BJ (cell line): ENCODE results near the gene ZNF611. TPM values are rescaled to one million over a fixed set of nuclear protein-coding genes. Genes with fewer than 3 reads are reported as not detected.
"Not testable (repeated sequence)": the region's sequence is repeated elsewhere in the genome, so short reads cannot be mapped to it uniquely, and the experiment has no call there.

Source experiments
- CTCF ChIA-PET: fragments of 350-600 bp; formaldehyde crosslinking; extraction: SDS; loops from one replicate; lab custom pipeline; 2021; ENCODE audit warnings: antibody characterized with exemption, inconsistent platforms; lab: Yijun Ruan, JAX
- POLR2A ChIA-PET: fragments of 300-600 bp; sonication (Branson Sonifier 250); formaldehyde crosslinking; extraction: SDS; loops from one replicate; lab custom pipeline; 2021; ENCODE audit warnings: antibody characterized with exemption; lab: Charles Lee
- DNase-seq: peaks from one replicate; pipeline ENCODE4 v3.0.0-alpha.2; 2011; ENCODE audit warnings: low read depth
- H3K27me3 ChIP-seq: 2 replicates; pipeline ENCODE4 v1.6.0; 2011; ENCODE audit warnings: low read length; ENCODE audit not compliant: control insufficient read depth, insufficient read depth
- H3K36me3 ChIP-seq: 2 replicates; pipeline ENCODE4 v1.5.1; 2011; ENCODE audit warnings: low read length; ENCODE audit not compliant: control insufficient read depth, insufficient read depth
- H3K4me3 ChIP-seq: 2 replicates; pipeline ENCODE4 v1.5.1; 2011; ENCODE audit warnings: low read depth, mild to moderate bottlenecking, control low read depth, low read length
- CTCF ChIP-seq: IDR thresholded peaks from 2 replicates; pipeline ENCODE4 v1.5.1; 2011; ENCODE audit warnings: low read depth, mild to moderate bottlenecking, control low read depth, inconsistent platforms, low read length, moderate library complexity; ENCODE audit not compliant: insufficient read depth
- polyA plus RNA-seq: library from polyadenylated mRNA; depleted of rRNA; stranded (reverse); fragments of >200 nt; gene quantifications from 2 replicates; pipeline ENCODE4 v1.2.3, GENCODE V29; 2011

ZNF611 gene
- polyA plus RNA-seq, 1 experiment: 2.4 TPM

- POLR2A ChIA-PET: no interaction called here
- no peak for DNase-seq
- TF ChIP-seq CTCF: no peak
- H3K4me3 ChIP-seq: no peak overlapping the region
- CTCF ChIA-PET: interaction anchor here (0.9 kb wide), 1 partner anchor 25 kb away, joined by 3 read pairs; no protein-coding TSS in a partner anchor
- H3K27me3 ChIP-seq: no peaks in the 10 kb centered on the region
- H3K36me3 ChIP-seq: no peaks in the 10 kb centered on the region
These were observed 24.3 kb downstream of the ZNF611 start for GRCh38 chr19:52710538-52710937.

- H3K36me3 ChIP-seq, H3K27me3 ChIP-seq, POLR2A ChIA-PET, H3K4me3 ChIP-seq, DNase-seq, CTCF ChIA-PET: not testable (repeated sequence)
These were observed 29.2 kb downstream of the ZNF611 start for GRCh38 chr19:52705615-52706014.

- no peak for TF ChIP-seq CTCF
- POLR2A ChIA-PET: no interaction called here
- no peak overlapping the region for H3K4me3 ChIP-seq
- no peak for DNase-seq
- CTCF ChIA-PET: no interaction called here
- H3K36me3 ChIP-seq: peaks cover 3% of the 10 kb centered on the region; the same call in 1 of the 2 replicates
- H3K27me3 ChIP-seq: no peaks in the 10 kb centered on the region
These were observed 30.9 kb downstream of the ZNF611 start for GRCh38 chr19:52703917-52704316.

- POLR2A ChIA-PET: no interaction called here
- DNase-seq: no peak
- Histone ChIP-seq H3K36me3 (peaks cover 3% of the 10 kb centered on the region; the same call in 1 of the 2 replicates), H3K27me3 (no peaks in the 10 kb centered on the region), H3K4me3 (no peak overlapping the region)
- no peak for TF ChIP-seq CTCF
- CTCF ChIA-PET: no interaction called here
These were observed 34.2 kb downstream of the ZNF611 start for GRCh38 chr19:52700673-52701072.

GRCh38 chr19:52699555-52699954 is 35.3 kb downstream of the ZNF611 start:
- DNase-seq, H3K4me3 ChIP-seq, H3K36me3 ChIP-seq, H3K27me3 ChIP-seq, POLR2A ChIA-PET, CTCF ChIA-PET: not testable (repeated sequence)

GRCh38 chr19:52695996-52696395 is 38.8 kb downstream of the ZNF611 start:
- Histone ChIP-seq H3K36me3 (no peaks in the 10 kb centered on the region), H3K27me3 (no peaks in the 10 kb centered on the region), H3K4me3 (no peak overlapping the region)
- ChIA-PET CTCF (no interaction called here), POLR2A (no interaction called here)
- no peak for TF ChIP-seq CTCF
- no peak for DNase-seq
